Esophagus squamous epithelium (tissue), 4 donors: Measurements from ENCODE around the gene AGT.

Experiments used
- POLR2A ChIP-seq, 4 donors: fragments of 450-650 bp; IDR thresholded peaks; one replicate each; pipeline ENCODE4 v1.6.1; 2017; ENCODE audit warnings: antibody characterized with exemption in 4 of 4, mild to moderate bottlenecking in 4 of 4, moderate library complexity in 3 of 4
- TF ChIP-seq, protein P1 (sequence below), 6 experiments: fragments of 450-650 bp in 4 of 6; fragments of 200-600 bp in 2 of 6; sonication (generic) in 2 of 6; IDR thresholded peaks; one replicate each; pipeline ENCODE4 v1.5.1; 2016 to 2019; ENCODE audit warnings: antibody characterized with exemption in 6 of 6, mild to moderate bottlenecking in 4 of 6, moderate library complexity in 4 of 6

DNA sequence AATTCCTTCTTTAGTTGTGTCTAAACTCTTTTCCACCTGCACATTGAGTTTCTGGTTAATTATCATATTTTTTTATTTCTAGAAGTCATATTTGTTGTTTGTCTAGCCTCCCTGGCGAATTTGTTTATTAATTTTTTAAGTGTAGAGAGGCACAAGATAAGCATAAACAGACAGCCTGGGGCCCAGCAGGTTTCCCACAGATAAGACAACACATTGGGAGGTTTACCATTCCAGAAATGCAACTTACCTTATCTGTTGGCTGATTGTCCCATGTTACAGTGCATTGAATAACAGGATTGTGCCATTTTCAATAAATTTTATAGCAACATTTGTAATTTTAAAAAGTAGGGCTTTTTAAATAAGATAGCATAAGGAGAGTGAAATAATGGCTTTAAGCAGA, 36.7 kb downstream of the AGT start:
- no peak for TF ChIP-seq POLR2A (IDR thresholded peaks at IDR 0.05)
- TF ChIP-seq, protein P1, sequence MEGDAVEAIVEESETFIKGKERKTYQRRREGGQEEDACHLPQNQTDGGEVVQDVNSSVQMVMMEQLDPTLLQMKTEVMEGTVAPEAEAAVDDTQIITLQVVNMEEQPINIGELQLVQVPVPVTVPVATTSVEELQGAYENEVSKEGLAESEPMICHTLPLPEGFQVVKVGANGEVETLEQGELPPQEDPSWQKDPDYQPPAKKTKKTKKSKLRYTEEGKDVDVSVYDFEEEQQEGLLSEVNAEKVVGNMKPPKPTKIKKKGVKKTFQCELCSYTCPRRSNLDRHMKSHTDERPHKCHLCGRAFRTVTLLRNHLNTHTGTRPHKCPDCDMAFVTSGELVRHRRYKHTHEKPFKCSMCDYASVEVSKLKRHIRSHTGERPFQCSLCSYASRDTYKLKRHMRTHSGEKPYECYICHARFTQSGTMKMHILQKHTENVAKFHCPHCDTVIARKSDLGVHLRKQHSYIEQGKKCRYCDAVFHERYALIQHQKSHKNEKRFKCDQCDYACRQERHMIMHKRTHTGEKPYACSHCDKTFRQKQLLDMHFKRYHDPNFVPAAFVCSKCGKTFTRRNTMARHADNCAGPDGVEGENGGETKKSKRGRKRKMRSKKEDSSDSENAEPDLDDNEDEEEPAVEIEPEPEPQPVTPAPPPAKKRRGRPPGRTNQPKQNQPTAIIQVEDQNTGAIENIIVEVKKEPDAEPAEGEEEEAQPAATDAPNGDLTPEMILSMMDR (IDR thresholded peaks at IDR 0.05): no peak
